ENCODE data around the gene POU3F2. TPM values are rescaled to one million over a fixed set of nuclear protein-coding genes. Genes with fewer than 3 reads are reported as not detected.

The POU3F2 gene
- total and polyA plus RNA-seq, 9 of the 15 experiments (the other 6 are each of a cell fraction or from before 2014, with no cell fraction given), result 0.08 to 0.46 (median 0.36) TPM

- Histone ChIP-seq H3K9ac (ENCODE audit: insufficient read depth in 1 of 2, low read depth in 2 of 2, low read length in 2 of 2) (no peak overlapping the region), H3K4me1 (replicated peaks in 1 of 2; ENCODE audit: control insufficient read depth in 2 of 2, insufficient read depth in 2 of 2, low read length in 2 of 2) (peaks cover 0 to 46% of the 10 kb centered on the region in 2 experiments; a peak in 3 of 5 replicates), H3K36me3 (ENCODE audit: control insufficient read depth, insufficient read depth, low read length) (no peaks in the 10 kb centered on the region), H4K20me1 (replicated peaks; ENCODE audit: control insufficient read depth, insufficient read depth, low read length) (no peaks in the 10 kb centered on the region), H3K27me3 (ENCODE audit: control insufficient read depth in 2 of 2, insufficient read depth in 2 of 2, low read length in 2 of 2) (peaks cover 20 to 26% of the 10 kb centered on the region in 2 experiments), H3K4me2 (ENCODE audit: insufficient read depth, low read length) (no peak overlapping the region), H3K27ac (ENCODE audit: extremely low read depth, low read depth, low read length) (no peak overlapping the region), H3K79me2 (ENCODE audit: control insufficient read depth, insufficient read depth, low read length) (no peaks in the 10 kb centered on the region), H3K9me3 (replicated peaks; ENCODE audit: control insufficient read depth, insufficient read depth, low read depth, low read length) (peaks cover 6% of the 10 kb centered on the region; the same call in 1 of the 2 replicates), H3K9me1 (ENCODE audit: control insufficient read depth, insufficient read depth, low read length) (no peaks in the 10 kb centered on the region), H3K4me3 (no peak overlapping the region), H2AFZ (ENCODE audit: low read depth, low read length) (no peak overlapping the region)
- intact Hi-C loops (cut with micrococcal nuclease), result no loop called here
- WGBS (ENCODE audit: insufficient coverage, low coverage, missing lambda C conversion rate), result 0% methylated on average over 2 of the region's 2 CpGs
- no TSS peak for BruUV-seq (replicated peaks)
- no peak for ATAC-seq
- no peak for FAIRE-seq
- in situ Hi-C loops (cut with MboI), result no loop called here
- TF ChIP-seq MEF2D (tag; conservative IDR thresholded peaks at IDR 0.05; ENCODE audit: low read depth) (no peak), ZSCAN29 (IDR thresholded peaks at IDR 0.05) (no peak), RERE (CRISPR knock-in tag; IDR thresholded peaks at IDR 0.05; ENCODE audit: borderline replicate concordance) (no peak), ZNF584 (CRISPR knock-in tag; IDR thresholded peaks at IDR 0.05; ENCODE audit: low read depth) (no peak), CHD4 (IDR thresholded peaks at IDR 0.05; ENCODE audit: insufficient read depth, insufficient replicate concordance, low read depth, low read length, poor library complexity, severe bottlenecking) (no peak), HOXB6 (CRISPR knock-in tag; IDR thresholded peaks at IDR 0.05; ENCODE audit: borderline replicate concordance) (no peak), MTF1 (CRISPR knock-in tag; IDR thresholded peaks at IDR 0.05; ENCODE audit: borderline replicate concordance) (no peak), BCOR (IDR thresholded peaks at IDR 0.05) (no peak), CTBP1 (IDR thresholded peaks at IDR 0.05; ENCODE audit: borderline replicate concordance) (no peak), CC2D1A (IDR thresholded peaks at IDR 0.05) (no peak), TRIM25 (IDR thresholded peaks at IDR 0.05; ENCODE audit: borderline replicate concordance) (no peak), CREB5 (CRISPR knock-in tag; IDR thresholded peaks at IDR 0.05) (no peak)
- ChIA-PET POLR2A (interaction anchor here (0.6 kb wide), 1 partner anchor 1348 kb away, joined by 3 read pairs; no protein-coding TSS in a partner anchor), CTCF (ENCODE audit: low intra/inter-chr PET ratio) (no interaction called here)
- DNase-seq (ENCODE audit: extremely low read depth in 1 of 4, low spot score in 3 of 4), result no peak
Measured at GRCh38 chr6:98830146-98830545, 4.2 kb upstream of the POU3F2 start.
